ENCODE measurements around the gene HPS5.

Gene HPS5

DNA sequence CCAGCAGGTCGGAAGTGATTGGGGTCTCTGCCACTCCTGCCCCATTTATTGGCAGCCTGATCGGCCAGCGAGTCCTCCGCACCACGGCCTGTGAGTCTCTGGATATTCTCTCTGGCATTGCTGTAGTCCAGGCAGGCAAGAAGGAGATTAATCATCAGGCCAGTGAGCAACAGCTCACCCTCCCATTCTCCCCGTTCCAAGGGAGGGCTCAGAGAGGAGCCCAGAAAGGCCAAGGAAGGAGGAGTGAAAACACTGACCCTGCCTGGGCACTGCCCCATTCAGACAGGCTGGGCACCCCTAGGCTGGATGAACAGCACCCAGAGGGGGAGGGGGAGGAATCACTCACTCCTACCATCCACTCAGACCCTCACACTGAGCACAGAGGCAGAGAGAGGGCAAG, 76.5 kb downstream of the HPS5 start:
- DNase-seq (ENCODE audit: low read depth) = no peak
- H3K4me3 ChIP-seq (ENCODE audit: low read depth, low read length) = no peak overlapping the region
- TF ChIP-seq, protein P1, sequence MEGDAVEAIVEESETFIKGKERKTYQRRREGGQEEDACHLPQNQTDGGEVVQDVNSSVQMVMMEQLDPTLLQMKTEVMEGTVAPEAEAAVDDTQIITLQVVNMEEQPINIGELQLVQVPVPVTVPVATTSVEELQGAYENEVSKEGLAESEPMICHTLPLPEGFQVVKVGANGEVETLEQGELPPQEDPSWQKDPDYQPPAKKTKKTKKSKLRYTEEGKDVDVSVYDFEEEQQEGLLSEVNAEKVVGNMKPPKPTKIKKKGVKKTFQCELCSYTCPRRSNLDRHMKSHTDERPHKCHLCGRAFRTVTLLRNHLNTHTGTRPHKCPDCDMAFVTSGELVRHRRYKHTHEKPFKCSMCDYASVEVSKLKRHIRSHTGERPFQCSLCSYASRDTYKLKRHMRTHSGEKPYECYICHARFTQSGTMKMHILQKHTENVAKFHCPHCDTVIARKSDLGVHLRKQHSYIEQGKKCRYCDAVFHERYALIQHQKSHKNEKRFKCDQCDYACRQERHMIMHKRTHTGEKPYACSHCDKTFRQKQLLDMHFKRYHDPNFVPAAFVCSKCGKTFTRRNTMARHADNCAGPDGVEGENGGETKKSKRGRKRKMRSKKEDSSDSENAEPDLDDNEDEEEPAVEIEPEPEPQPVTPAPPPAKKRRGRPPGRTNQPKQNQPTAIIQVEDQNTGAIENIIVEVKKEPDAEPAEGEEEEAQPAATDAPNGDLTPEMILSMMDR (IDR thresholded peaks at IDR 0.05; ENCODE audit: low read depth, low read length) = no peak
- TF ChIP-seq POLR2A (IDR thresholded peaks at IDR 0.05; ENCODE audit: extremely low read depth, insufficient read length) (no peak), MYC (IDR thresholded peaks at IDR 0.05; ENCODE audit: low read depth, low read length) (no peak)
- TF ChIP-seq, protein P2, sequence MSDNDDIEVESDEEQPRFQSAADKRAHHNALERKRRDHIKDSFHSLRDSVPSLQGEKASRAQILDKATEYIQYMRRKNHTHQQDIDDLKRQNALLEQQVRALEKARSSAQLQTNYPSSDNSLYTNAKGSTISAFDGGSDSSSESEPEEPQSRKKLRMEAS (IDR thresholded peaks at IDR 0.05; ENCODE audit: low read depth, low read length) = no peak

DNA sequence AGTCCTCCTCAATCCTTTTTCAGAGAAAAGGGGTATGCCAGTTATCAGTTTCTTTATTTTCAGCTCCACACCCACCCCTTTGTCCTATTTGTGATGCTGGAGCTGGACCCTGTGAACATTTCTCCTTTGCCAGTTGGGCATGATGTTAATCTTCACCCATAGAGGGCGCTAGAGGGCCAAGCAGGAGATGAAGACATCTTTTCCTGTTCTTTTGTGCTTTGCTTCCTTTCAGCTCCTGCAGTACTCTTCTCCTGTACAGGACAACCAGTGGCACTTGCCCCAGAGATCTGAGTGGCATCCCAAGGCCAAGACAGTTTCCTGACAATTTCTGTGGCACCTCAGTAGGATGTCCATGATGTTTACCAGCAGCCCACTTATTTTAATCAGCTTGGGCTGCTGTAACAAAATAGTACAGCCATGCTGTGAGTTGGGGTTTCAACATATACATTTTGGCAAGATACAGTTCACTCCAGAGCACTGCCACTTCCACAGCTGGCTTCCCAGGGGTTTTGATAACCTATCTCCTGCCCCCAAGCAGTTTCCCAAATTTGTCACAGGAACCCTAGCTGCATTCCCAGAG, 78.1 kb downstream of the HPS5 start:
- no peak overlapping the region for H3K4me3 ChIP-seq (ENCODE audit: low read depth, low read length)
- no peak for TF ChIP-seq POLR2A (IDR thresholded peaks at IDR 0.05; ENCODE audit: extremely low read depth, insufficient read length)
- TF ChIP-seq, protein P2 (IDR thresholded peaks at IDR 0.05; ENCODE audit: low read depth, low read length) = no peak
- TF ChIP-seq MYC (IDR thresholded peaks at IDR 0.05; ENCODE audit: low read depth, low read length) = 0 out of 2 replicates have a peak, but pooled peaks have one; percentile 15
- TF ChIP-seq, protein P1 (IDR thresholded peaks at IDR 0.05; ENCODE audit: low read depth, low read length) = peak; percentile 65
- peak; percentile 77 for DNase-seq (ENCODE audit: low read depth)

DNA sequence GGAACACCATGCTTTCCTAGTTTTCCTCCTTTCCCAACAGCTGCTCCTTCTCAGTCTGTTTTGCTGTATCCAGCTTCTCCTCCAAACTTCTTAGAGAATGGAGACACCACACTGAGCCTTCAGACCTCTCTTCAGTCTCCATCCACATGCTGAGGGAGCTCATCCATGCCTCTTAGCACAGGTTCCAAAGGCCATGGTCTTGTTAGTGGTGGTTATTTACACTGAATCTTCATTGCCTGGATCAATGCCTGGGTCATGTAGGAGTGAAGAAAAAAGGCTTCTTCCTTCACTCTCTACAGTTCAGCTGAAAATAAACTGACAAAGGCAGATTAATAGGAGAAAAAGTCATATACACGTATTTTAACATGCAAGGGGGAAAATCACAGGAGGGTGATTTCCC, 82.3 kb downstream of the HPS5 start:
- TF ChIP-seq, protein P1 (IDR thresholded peaks at IDR 0.05; ENCODE audit: low read depth, low read length) = no peak
- TF ChIP-seq, protein P2 (IDR thresholded peaks at IDR 0.05; ENCODE audit: low read depth, low read length) = no peak
- no peak for TF ChIP-seq POLR2A (IDR thresholded peaks at IDR 0.05; ENCODE audit: extremely low read depth, insufficient read length)
- TF ChIP-seq MYC (IDR thresholded peaks at IDR 0.05; ENCODE audit: low read depth, low read length) = no peak
- no peak for DNase-seq (ENCODE audit: low read depth)
- H3K4me3 ChIP-seq (ENCODE audit: low read depth, low read length) = no peak overlapping the region

DNA sequence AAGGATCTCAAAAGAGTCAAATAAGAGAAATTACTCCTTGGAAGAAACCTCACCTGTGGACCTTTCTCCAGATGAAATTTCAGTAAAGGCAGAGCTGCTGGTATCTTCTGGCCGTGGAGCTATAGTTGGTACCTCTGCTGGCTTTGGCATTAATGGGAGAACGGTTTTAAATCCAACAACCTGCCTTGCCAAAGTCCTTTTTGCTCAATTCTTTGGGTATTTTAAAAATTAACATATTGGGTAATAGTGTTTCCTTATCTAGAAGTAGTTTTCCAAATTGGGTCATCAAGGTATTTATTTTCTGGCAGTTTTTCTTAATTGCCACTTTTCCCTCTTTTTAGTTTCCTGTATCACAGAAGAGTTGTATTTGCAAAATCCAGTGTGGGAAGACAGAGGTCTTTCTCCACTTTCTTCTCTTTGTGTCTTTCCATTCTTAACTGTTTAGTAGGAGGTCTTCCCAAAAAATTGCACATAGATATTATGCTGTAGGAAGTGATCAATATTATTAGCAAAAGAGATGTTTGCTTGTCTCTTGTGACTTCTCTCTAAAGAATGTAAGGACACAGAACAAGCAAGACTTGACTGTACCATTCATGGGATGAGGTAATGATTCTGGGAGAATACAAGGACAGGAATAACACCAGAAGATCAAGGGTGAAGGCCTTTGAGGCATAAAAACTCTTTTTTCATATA, 85.1 kb downstream of the HPS5 start, which contains the start of gene SAA4:
Gene SAA4, minus strand, starts transcription at position 139 of the 693 bp plus-strand sequence. CDS start 876 bp downstream, outside the sequence.
- no peak within 1 kb of the TSS for H3K4me3 ChIP-seq (ENCODE audit: low read depth, low read length)
- TF ChIP-seq, protein P1 (IDR thresholded peaks at IDR 0.05; ENCODE audit: low read depth, low read length) = no peak
- TF ChIP-seq POLR2A (IDR thresholded peaks at IDR 0.05; ENCODE audit: extremely low read depth, insufficient read length) (no peak), MYC (IDR thresholded peaks at IDR 0.05; ENCODE audit: low read depth, low read length) (no peak)
- TF ChIP-seq, protein P2 (IDR thresholded peaks at IDR 0.05; ENCODE audit: low read depth, low read length) = no peak
- no peak for DNase-seq (ENCODE audit: low read depth)

DNA sequence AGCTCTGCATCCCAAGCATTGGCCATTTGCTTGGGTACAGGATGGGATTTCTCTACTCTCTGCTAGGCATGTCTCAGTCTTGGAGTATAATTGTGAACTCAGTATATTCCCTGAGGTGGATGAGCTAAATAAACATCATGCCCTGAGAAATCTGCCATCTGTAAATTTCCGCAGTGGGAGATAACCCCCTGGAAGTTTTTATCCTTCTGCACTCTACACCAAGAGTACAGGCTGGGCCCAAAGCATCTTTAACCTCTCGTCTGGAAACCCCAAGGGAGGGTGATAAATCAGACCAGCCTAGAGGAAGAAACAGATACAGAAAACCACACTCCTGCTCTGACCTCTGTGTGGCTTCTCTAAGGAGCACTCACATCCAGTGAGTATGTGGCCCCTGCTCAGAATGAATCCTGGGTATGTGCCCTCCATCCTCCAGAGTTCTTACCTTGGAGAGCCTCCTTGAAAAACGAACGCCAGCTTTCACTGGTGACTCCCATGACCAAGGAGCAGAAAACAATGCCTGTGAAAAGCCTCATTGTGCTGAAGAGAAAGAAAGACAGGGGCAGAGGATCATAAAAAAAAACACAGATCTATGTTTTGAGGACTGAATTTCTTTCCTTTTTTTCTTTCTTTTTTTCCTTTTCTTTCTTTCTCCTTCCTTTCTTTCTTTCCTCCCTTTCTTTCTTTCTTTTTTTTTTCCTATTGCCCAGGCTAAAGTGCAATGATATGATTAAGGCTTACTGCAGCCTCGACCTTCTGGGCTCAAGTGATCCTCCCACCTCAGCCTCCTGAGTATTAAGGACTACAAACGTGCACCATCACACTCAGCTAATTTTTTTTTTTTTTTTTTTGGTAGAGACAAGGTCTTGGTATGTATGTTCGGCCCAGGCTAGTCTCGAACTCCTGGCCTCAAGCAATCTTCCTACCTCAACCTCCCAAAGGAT, 86.3 kb downstream of the HPS5 start:
- no peak for DNase-seq (ENCODE audit: low read depth)
- TF ChIP-seq POLR2A (IDR thresholded peaks at IDR 0.05; ENCODE audit: extremely low read depth, insufficient read length) (no peak), MYC (IDR thresholded peaks at IDR 0.05; ENCODE audit: low read depth, low read length) (no peak)
- TF ChIP-seq, protein P2 (IDR thresholded peaks at IDR 0.05; ENCODE audit: low read depth, low read length) = no peak
- TF ChIP-seq, protein P1 (IDR thresholded peaks at IDR 0.05; ENCODE audit: low read depth, low read length) = no peak
- H3K4me3 ChIP-seq (ENCODE audit: low read depth, low read length) = no peak overlapping the region
